ENCODE measurements around the gene SLC12A8.

DNA sequence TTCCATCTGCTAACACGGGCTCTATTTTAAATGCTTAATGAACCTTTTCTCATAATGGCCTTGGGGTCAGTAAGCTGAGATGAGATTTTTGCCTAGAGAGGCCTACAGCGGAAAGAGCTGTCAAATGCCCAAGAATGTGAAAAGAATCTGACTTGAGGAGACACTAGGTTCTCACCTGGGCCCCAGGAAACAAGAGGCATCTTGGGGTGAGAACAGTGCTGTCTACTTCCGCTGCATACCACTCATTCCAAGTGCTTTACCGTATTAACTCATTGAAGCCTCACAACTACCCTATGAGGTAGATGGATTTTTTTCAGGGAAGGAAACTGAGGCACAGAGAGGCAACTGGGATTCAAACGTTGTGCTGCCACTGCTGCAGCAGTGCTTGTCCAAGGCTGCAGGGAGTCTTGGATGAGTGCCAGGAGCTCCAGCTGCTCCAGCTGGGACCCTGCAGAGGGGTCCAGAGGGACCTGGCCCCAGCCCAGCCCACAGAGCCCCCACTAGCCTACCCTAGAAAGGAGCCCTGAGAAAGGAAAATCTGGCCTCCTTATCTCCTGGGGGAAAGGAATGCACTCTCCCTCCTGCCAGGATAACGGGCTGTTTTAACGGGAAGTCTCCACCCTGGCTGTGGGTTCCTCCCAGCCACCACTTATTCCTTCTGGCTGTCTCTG, 68.4 kb downstream of the SLC12A8 start:
- no peak for TF ChIP-seq POLR2A (IDR thresholded peaks at IDR 0.05)
- no peak for TF ChIP-seq CTCF (IDR thresholded peaks at IDR 0.05 in 8 of 11, conservative IDR thresholded peaks at IDR 0.05 in 3 of 11)
